Astrocyte of the cerebellum (primary cell): ENCODE measurements around the gene CKAP5.

Experiments
- DNase-seq: peaks from one replicate; pipeline ENCODE4 v3.0.0-alpha.2; 2011; ENCODE audit warnings: low read depth
- H3K4me3 ChIP-seq: 2 replicates; pipeline ENCODE4 v1.5.1; 2011; ENCODE audit warnings: mild to moderate bottlenecking, low read depth, low read length, moderate library complexity
- CTCF ChIP-seq: IDR thresholded peaks from 2 replicates; pipeline ENCODE4 v1.5.1; 2012; ENCODE audit warnings: low read length, low read depth, moderate library complexity, mild to moderate bottlenecking; ENCODE audit errors: missing control alignments
- in situ Hi-C: cut with HindIII; loops from 2 replicates; pipeline ENCODE4 v1.10.0; 2017; ENCODE audit warnings: low sequenced_read_pairs

The CKAP5 gene

GRCh38 chr11:46876471-46876870, 30.4 kb upstream of the CKAP5 start:
- DNase-seq, result no peak
- no peak overlapping the region for H3K4me3 ChIP-seq
- TF ChIP-seq CTCF, result no peak
- in situ Hi-C loops, result no loop called here

- no peak for TF ChIP-seq CTCF
- no peak for DNase-seq
- H3K4me3 ChIP-seq, result no peak overlapping the region
- in situ Hi-C loops, result no loop called here
These were observed 28.5 kb upstream of the CKAP5 start for GRCh38 chr11:46874586-46874985.

- TF ChIP-seq CTCF, result no peak
- no peak overlapping the region for H3K4me3 ChIP-seq
- DNase-seq, result no peak
- in situ Hi-C loops, result no loop called here
These were observed 22.8 kb upstream of the CKAP5 start for GRCh38 chr11:46868912-46869311.

GRCh38 chr11:46865340-46865739, 19.3 kb upstream of the CKAP5 start:
- in situ Hi-C loops, result no loop called here
- DNase-seq, result no peak
- no peak for TF ChIP-seq CTCF
- no peak overlapping the region for H3K4me3 ChIP-seq

- no peak for DNase-seq
- no peak for TF ChIP-seq CTCF
- H3K4me3 ChIP-seq, result no peak overlapping the region
- in situ Hi-C loops, result no loop called here
These were observed 14.1 kb upstream of the CKAP5 start for GRCh38 chr11:46860218-46860617.

GRCh38 chr11:46858920-46859546, 13.0 kb upstream of the CKAP5 start:
- no peak for TF ChIP-seq CTCF
- DNase-seq, result no peak
- in situ Hi-C loops, result no loop called here
- no peak overlapping the region for H3K4me3 ChIP-seq
